ENCODE measurements around the gene CAMTA1.
"Not testable (repeated sequence)": the region's sequence is repeated elsewhere in the genome, so short reads cannot be mapped to it uniquely, and the experiment has no call there.

CAMTA1 gene

GRCh38 chr1:7376676-7377075, 591.4 kb downstream of the CAMTA1 start:
- POLR2A ChIA-PET: no interaction called here
- no peak for DNase-seq (ENCODE audit: extremely low spot score)
- CTCF ChIA-PET: interaction anchor here (0.6 kb wide), 1 partner anchor 306 kb away, joined by 3 read pairs; no protein-coding TSS in a partner anchor
- TF ChIP-seq L3MBTL2 (conservative IDR thresholded peaks at IDR 0.05) (no peak), ARNT (IDR thresholded peaks at IDR 0.05) (no peak), NFRKB (IDR thresholded peaks at IDR 0.05) (no peak), ZNF384 (IDR thresholded peaks at IDR 0.05) (no peak)

- no peak for DNase-seq (ENCODE audit: extremely low spot score)
- ChIA-PET CTCF (no interaction called here), POLR2A (no interaction called here)
- TF ChIP-seq NFRKB (IDR thresholded peaks at IDR 0.05): no peak
- TF ChIP-seq ZNF384 (IDR thresholded peaks at IDR 0.05): no peak
- TF ChIP-seq FOXM1 (IDR thresholded peaks at IDR 0.05; ENCODE audit: borderline replicate concordance): no peak
- TF ChIP-seq ELF4 (IDR thresholded peaks at IDR 0.05): no peak
- TF ChIP-seq ARNT (IDR thresholded peaks at IDR 0.05): no peak
- TF ChIP-seq TARDBP (IDR thresholded peaks at IDR 0.05): no peak
- TF ChIP-seq SUZ12 (IDR thresholded peaks at IDR 0.05): no peak
- no peak for TF ChIP-seq LEF1 (IDR thresholded peaks at IDR 0.05; ENCODE audit: borderline replicate concordance)
- no peak for TF ChIP-seq PKNOX1 (IDR thresholded peaks at IDR 0.05)
- TF ChIP-seq L3MBTL2 (conservative IDR thresholded peaks at IDR 0.05): no peak
- TF ChIP-seq BHLHE40 (IDR thresholded peaks at IDR 0.05; ENCODE audit: borderline replicate concordance): no peak
- TF ChIP-seq FOXK2 (IDR thresholded peaks at IDR 0.05): no peak
- no peak for TF ChIP-seq CTBP1 (IDR thresholded peaks at IDR 0.05; ENCODE audit: borderline replicate concordance)
- no peak for TF ChIP-seq HDGF (IDR thresholded peaks at IDR 0.05; ENCODE audit: borderline replicate concordance)
- no peak for TF ChIP-seq SP1 (IDR thresholded peaks at IDR 0.05)
- TF ChIP-seq FOXA1 (IDR thresholded peaks at IDR 0.05): no peak
These were observed 593.3 kb downstream of the CAMTA1 start for GRCh38 chr1:7378346-7379130.

- TF ChIP-seq HDGF (IDR thresholded peaks at IDR 0.05; ENCODE audit: borderline replicate concordance): no peak
- TF ChIP-seq CTBP1 (IDR thresholded peaks at IDR 0.05; ENCODE audit: borderline replicate concordance): no peak
- TF ChIP-seq TARDBP (IDR thresholded peaks at IDR 0.05): no peak
- TF ChIP-seq ZNF384 (IDR thresholded peaks at IDR 0.05): no peak
- TF ChIP-seq LEF1 (IDR thresholded peaks at IDR 0.05; ENCODE audit: borderline replicate concordance): no peak
- TF ChIP-seq SP1 (IDR thresholded peaks at IDR 0.05): no peak
- TF ChIP-seq PKNOX1 (IDR thresholded peaks at IDR 0.05): no peak
- no peak for TF ChIP-seq FOXA1 (IDR thresholded peaks at IDR 0.05)
- TF ChIP-seq FOXM1 (IDR thresholded peaks at IDR 0.05; ENCODE audit: borderline replicate concordance): no peak
- CTCF ChIA-PET: no interaction called here
- DNase-seq (ENCODE audit: extremely low spot score): no peak
- POLR2A ChIA-PET: no interaction called here
These were observed 594.3 kb downstream of the CAMTA1 start for GRCh38 chr1:7379441-7379971.

- CTCF ChIA-PET, POLR2A ChIA-PET: not testable (repeated sequence)
These were observed 594.8 kb downstream of the CAMTA1 start for GRCh38 chr1:7380068-7380467.

GRCh38 chr1:7380712-7381111, 595.5 kb downstream of the CAMTA1 start:
- ChIA-PET POLR2A (no interaction called here), CTCF (no interaction called here)
- TF ChIP-seq SUZ12 (IDR thresholded peaks at IDR 0.05) (no peak), NFRKB (IDR thresholded peaks at IDR 0.05) (no peak), BHLHE40 (IDR thresholded peaks at IDR 0.05; ENCODE audit: borderline replicate concordance) (no peak), PKNOX1 (IDR thresholded peaks at IDR 0.05) (no peak), ARNT (IDR thresholded peaks at IDR 0.05) (no peak), ELF4 (IDR thresholded peaks at IDR 0.05) (no peak), CTBP1 (IDR thresholded peaks at IDR 0.05; ENCODE audit: borderline replicate concordance) (no peak), ZNF384 (IDR thresholded peaks at IDR 0.05) (no peak), FOXK2 (IDR thresholded peaks at IDR 0.05) (no peak), L3MBTL2 (conservative IDR thresholded peaks at IDR 0.05) (no peak), FOXM1 (IDR thresholded peaks at IDR 0.05; ENCODE audit: borderline replicate concordance) (no peak), LEF1 (IDR thresholded peaks at IDR 0.05; ENCODE audit: borderline replicate concordance) (no peak), HDGF (IDR thresholded peaks at IDR 0.05; ENCODE audit: borderline replicate concordance) (no peak), SP1 (IDR thresholded peaks at IDR 0.05) (no peak), FOXA1 (IDR thresholded peaks at IDR 0.05) (no peak), TARDBP (IDR thresholded peaks at IDR 0.05) (no peak)
- DNase-seq (ENCODE audit: extremely low spot score): no peak

More at GRCh38 chr1:7380068-7380467, 594.8 kb downstream of the CAMTA1 start:
- DNase-seq (ENCODE audit: extremely low spot score): not testable (repeated sequence)

GRCh38 chr1:7381729-7382128, 596.5 kb downstream of the CAMTA1 start:
- CTCF ChIA-PET; DNase-seq (ENCODE audit: extremely low spot score); POLR2A ChIA-PET: not testable (repeated sequence)

GRCh38 chr1:7382971-7383370, 597.7 kb downstream of the CAMTA1 start:
- DNase-seq (ENCODE audit: extremely low spot score): no peak
- ChIA-PET CTCF (no interaction called here), POLR2A (no interaction called here)
- TF ChIP-seq LEF1 (IDR thresholded peaks at IDR 0.05; ENCODE audit: borderline replicate concordance) (no peak), SP1 (IDR thresholded peaks at IDR 0.05) (no peak), FOXK2 (IDR thresholded peaks at IDR 0.05) (no peak), FOXA1 (IDR thresholded peaks at IDR 0.05) (no peak), CTBP1 (IDR thresholded peaks at IDR 0.05; ENCODE audit: borderline replicate concordance) (no peak), ARNT (IDR thresholded peaks at IDR 0.05) (no peak), PKNOX1 (IDR thresholded peaks at IDR 0.05) (no peak), ELF4 (IDR thresholded peaks at IDR 0.05) (no peak), NFRKB (IDR thresholded peaks at IDR 0.05) (no peak), TARDBP (IDR thresholded peaks at IDR 0.05) (no peak)
